ENCODE data around the gene KLRC4.
"Not testable (repeated sequence)": the region's sequence is repeated elsewhere in the genome, so short reads cannot be mapped to it uniquely, and the experiment has no call there.

KLRC4 gene

DNA sequence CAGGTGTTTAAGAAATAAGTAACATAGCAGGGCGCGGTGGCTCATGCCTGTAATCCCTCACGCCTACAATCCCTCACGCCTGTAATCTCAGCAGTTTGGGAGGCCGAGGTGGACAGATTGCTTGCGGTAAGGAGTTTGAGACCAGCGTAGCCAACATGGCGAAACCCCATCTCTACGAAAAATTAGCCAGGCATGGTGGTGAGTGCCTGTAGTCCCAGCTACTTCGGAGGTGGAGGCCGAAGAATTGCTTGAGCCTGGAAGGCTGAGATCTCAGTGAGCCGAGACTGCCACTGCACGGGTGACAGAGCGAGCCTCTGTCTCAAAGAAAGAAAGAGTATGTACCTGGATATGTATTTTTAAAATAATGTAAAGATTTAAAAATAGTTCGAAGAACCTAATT is 13.4 kb downstream of the KLRC4 start:
- not testable (repeated sequence) for H3K27ac ChIP-seq (ENCODE audit: low read length); H3K27me3 ChIP-seq (ENCODE audit: low read depth, low read length); H3K4me3 ChIP-seq (ENCODE audit: low read depth in 1 of 2, low read length in 2 of 2); H3K9me3 ChIP-seq (ENCODE audit: control insufficient read depth in 1 of 2, low read length in 2 of 2); H3K4me1 ChIP-seq (ENCODE audit: control insufficient read depth in 1 of 2, insufficient read depth in 2 of 2, low read length in 2 of 2); H3K36me3 ChIP-seq (ENCODE audit: control insufficient read depth in 1 of 2, insufficient read depth in 2 of 2, low read length in 2 of 2)

DNA sequence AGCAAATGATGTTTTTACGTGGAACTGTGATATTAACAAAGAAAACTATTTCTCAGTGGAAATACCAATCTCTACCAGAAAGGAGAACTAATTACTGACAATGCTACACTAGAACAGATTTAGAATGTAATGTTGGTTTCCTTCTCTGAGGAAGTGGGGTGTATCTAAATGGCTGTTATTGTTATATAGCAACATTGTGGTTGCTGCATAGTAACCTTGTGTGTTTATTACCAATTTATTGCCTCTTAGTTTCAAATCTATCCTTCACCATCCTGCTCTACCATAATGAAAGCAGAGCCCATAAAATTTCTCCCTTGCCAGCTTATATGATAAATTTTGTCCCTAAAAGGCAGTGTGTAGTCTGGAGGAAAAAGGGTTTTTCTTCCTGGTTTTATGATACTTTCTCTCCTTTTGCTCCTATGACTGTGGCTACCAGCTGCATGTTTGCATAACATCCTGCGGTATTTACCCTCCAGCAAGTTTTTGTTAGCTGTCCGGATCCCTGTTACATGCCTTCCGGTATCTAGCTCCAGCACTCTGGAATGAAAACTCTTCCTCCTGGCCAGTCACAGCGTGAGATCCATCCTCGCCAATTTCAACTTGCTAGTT is 14.1 kb downstream of the KLRC4 start:
- Histone ChIP-seq H3K27me3 (ENCODE audit: low read depth, low read length) (no peaks in the 10 kb centered on the region), H3K4me1 (ENCODE audit: control insufficient read depth in 1 of 2, insufficient read depth in 2 of 2, low read length in 2 of 2) (peaks cover 4 to 7% of the 10 kb centered on the region in 2 donors), H3K9me3 (ENCODE audit: control insufficient read depth in 1 of 2, low read length in 2 of 2) (no peaks in the 10 kb centered on the region), H3K27ac (ENCODE audit: low read length) (peak overlapping the region; percentile 77), H3K36me3 (ENCODE audit: control insufficient read depth in 1 of 2, insufficient read depth in 2 of 2, low read length in 2 of 2) (no peaks in the 10 kb centered on the region), H3K4me3 (ENCODE audit: low read depth in 1 of 2, low read length in 2 of 2) (peak overlapping the region; percentile 13 to 25)

DNA sequence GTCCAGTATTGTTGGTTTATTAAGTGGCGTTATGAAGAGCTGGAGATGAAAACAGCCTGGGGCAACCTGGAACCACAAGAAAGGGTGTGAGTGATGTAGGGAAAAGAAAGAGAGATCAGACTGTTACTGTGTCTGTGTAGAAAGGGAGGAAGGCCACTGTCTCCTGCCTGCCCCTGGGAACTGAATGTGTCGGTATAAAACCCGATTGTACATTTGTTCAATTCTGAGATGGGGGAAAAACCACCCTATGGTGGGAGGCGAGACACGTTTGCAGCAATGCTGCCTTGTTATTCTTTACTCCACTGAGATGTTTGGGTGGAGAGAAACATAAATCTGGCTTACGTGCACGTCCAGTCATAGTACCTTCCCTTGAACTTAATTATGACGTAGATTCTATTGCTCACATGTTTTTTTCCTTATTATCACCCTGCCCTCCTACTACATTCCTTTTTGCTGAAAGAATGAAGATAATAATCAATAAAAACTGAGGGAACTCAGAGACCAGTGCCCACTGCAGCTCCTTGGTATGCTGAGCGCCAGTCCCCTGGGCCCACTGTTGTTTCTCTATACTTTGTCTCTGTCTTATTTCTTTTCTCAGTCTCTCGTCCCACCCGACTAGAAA is 14.9 kb downstream of the KLRC4 start:
- H3K4me3 ChIP-seq (ENCODE audit: low read depth in 1 of 2, low read length in 2 of 2); H3K36me3 ChIP-seq (ENCODE audit: control insufficient read depth in 1 of 2, insufficient read depth in 2 of 2, low read length in 2 of 2); H3K4me1 ChIP-seq (ENCODE audit: control insufficient read depth in 1 of 2, insufficient read depth in 2 of 2, low read length in 2 of 2); H3K27me3 ChIP-seq (ENCODE audit: low read depth, low read length); H3K9me3 ChIP-seq (ENCODE audit: control insufficient read depth in 1 of 2, low read length in 2 of 2): not testable (repeated sequence)
- H3K27ac ChIP-seq (ENCODE audit: low read length), result peak overlapping the region; percentile 77

DNA sequence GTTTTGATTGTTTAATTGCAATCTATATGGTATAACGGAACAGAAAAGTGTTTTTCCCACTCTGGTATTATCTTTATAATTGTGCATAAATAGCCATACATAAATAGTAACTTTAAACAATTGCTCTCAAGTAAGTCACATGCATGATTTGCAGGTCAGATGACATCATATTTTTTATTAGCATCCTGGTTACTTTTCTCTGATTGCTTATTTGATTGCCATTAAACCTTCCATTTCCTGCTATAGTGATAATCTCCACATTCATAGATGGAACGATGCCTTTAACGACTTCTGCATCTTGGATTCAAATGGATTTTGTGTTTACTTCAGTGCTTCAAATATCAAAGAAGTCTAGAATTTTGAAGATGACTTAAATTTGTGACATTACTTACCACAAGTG is 16.3 kb downstream of the KLRC4 start:
- Histone ChIP-seq H3K27ac (ENCODE audit: low read length) (no peak overlapping the region), H3K4me3 (ENCODE audit: low read depth in 1 of 2, low read length in 2 of 2) (no peak overlapping the region), H3K9me3 (ENCODE audit: control insufficient read depth in 1 of 2, low read length in 2 of 2) (no peaks in the 10 kb centered on the region), H3K36me3 (ENCODE audit: control insufficient read depth in 1 of 2, insufficient read depth in 2 of 2, low read length in 2 of 2) (no peaks in the 10 kb centered on the region), H3K4me1 (ENCODE audit: control insufficient read depth in 1 of 2, insufficient read depth in 2 of 2, low read length in 2 of 2) (peaks cover 4 to 7% of the 10 kb centered on the region in 2 donors), H3K27me3 (ENCODE audit: low read depth, low read length) (no peaks in the 10 kb centered on the region)

DNA sequence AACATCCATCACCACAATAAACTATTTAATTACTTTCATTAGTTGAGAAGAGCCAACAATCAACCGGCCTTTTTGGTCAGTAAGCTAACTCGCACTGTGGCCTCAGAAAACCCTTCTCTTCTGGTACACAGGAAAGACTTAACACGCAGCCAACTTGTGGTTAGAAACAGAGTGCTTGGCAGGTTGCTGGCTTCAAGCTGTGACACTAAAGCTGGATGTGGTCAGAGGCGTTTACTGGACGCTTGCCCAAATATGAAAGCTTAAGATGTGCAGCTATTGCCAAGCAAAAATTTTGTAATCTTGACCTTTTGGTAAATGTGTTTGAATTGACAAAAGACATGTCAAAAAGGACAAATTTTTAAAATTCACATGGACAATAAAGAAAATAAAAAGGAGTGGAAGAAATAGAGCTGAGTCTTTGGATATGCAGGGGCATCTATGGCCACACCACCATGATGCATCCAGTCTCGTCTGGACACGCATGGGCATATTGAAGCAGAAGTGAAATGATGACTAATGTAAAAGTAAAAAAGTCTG is 17.1 kb downstream of the KLRC4 start:
- H3K4me1 ChIP-seq (ENCODE audit: control insufficient read depth in 1 of 2, insufficient read depth in 2 of 2, low read length in 2 of 2), result peaks cover 4 to 7% of the 10 kb centered on the region in 2 donors
- no peaks in the 10 kb centered on the region for H3K27me3 ChIP-seq (ENCODE audit: low read depth, low read length)
- H3K4me3 ChIP-seq (ENCODE audit: low read depth in 1 of 2, low read length in 2 of 2), result no peak overlapping the region
- no peaks in the 10 kb centered on the region for H3K36me3 ChIP-seq (ENCODE audit: control insufficient read depth in 1 of 2, insufficient read depth in 2 of 2, low read length in 2 of 2)
- no peaks in the 10 kb centered on the region for H3K9me3 ChIP-seq (ENCODE audit: control insufficient read depth in 1 of 2, low read length in 2 of 2)
- peak overlapping the region; percentile 36 for H3K27ac ChIP-seq (ENCODE audit: low read length)

DNA sequence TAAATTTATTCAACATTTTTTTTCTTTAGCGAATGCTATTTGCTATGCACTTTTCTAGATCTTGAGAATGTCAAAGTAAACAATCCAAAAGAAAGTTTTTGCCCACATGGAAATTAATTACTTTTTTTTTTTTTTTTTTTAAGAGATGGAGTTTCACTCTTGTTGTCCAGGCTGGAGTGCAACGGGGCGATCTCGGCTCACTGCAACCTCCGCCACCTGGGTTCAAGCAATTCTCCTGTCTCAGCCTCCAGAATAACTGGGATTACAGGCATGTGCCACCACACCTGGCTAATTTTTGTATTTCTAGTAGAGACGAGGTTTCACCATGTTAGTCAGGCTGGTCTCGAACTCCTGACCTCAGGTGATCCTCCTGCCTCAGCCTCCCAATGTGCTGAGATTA is 18.6 kb downstream of the KLRC4 start:
- not testable (repeated sequence) for H3K9me3 ChIP-seq (ENCODE audit: control insufficient read depth in 1 of 2, low read length in 2 of 2); H3K27me3 ChIP-seq (ENCODE audit: low read depth, low read length); H3K4me3 ChIP-seq (ENCODE audit: low read depth in 1 of 2, low read length in 2 of 2); H3K27ac ChIP-seq (ENCODE audit: low read length); H3K4me1 ChIP-seq (ENCODE audit: control insufficient read depth in 1 of 2, insufficient read depth in 2 of 2, low read length in 2 of 2); H3K36me3 ChIP-seq (ENCODE audit: control insufficient read depth in 1 of 2, insufficient read depth in 2 of 2, low read length in 2 of 2)

DNA sequence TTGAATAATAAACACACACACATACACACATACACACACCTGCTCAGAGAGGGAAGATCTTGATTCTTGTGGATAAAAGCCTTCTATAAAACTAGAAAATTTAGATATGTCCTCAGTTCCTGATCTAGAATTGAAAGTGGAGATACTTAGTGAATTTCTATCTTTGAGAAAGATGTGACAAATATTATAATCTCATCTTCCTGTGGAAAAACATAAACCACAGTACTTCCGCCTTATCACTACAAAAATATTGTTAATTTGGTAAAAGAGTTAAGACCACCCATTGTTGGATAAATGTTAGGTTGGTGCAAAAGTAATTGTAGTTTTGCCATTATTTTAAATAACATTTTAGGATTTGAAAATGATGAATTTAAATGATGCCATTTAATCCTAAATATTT is 19.7 kb downstream of the KLRC4 start, which contains the start of gene KLRK1:
Gene KLRK1 (minus strand): TSS at position 138 of the 400 bp plus-strand sequence. CDS start 1,231 bp downstream, outside the sequence.
- Histone ChIP-seq H3K27me3 (ENCODE audit: low read depth, low read length) (no peaks in the 10 kb centered on the region), H3K4me3 (ENCODE audit: low read depth in 1 of 2, low read length in 2 of 2) (no peak within 1 kb of the TSS)

DNA sequence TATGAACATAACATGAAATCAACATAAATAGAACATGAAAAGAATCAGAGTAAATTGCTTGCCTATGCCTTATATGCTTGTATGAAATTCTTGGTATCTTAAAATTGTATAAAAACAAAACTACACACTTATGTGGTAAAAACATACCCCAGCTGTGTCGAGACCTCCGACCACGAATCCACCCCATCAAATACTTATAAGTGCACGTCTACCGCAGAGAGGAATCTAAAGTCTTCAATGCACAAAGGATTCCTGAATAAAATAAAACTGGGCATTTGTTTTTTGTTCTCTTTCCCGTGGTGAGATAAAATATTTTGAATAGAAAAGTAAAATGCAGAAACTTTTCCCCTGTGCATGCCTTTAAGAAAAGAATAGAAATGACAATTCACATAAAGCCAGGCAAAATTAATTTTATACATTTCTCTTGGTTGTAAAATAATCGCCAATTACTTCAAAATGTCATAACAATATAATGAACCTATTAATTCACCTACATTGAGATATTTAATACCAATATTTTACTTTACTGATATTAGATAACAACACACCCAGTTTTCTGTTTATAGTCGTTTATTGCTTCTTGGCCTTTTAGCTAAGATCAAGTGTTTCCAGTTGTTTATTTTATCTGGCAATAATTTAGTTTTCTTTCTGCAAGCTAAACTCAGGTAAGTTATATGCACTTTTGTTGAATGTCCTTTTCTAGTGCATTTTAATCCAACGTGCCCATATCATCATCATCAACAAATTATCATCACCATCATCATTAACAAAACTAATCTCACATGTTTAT is 20.7 kb downstream of the KLRC4 start:
- Histone ChIP-seq H3K4me1 (ENCODE audit: control insufficient read depth in 1 of 2, insufficient read depth in 2 of 2, low read length in 2 of 2) (peaks cover 0 to 4% of the 10 kb centered on the region in 2 donors), H3K9me3 (ENCODE audit: control insufficient read depth in 1 of 2, low read length in 2 of 2) (no peaks in the 10 kb centered on the region), H3K4me3 (ENCODE audit: low read depth in 1 of 2, low read length in 2 of 2) (no peak overlapping the region), H3K27ac (ENCODE audit: low read length) (no peak overlapping the region), H3K36me3 (ENCODE audit: control insufficient read depth in 1 of 2, insufficient read depth in 2 of 2, low read length in 2 of 2) (no peaks in the 10 kb centered on the region), H3K27me3 (ENCODE audit: low read depth, low read length) (no peaks in the 10 kb centered on the region)

More for the DNA sequence above, 19.7 kb downstream of the KLRC4 start, which contains the start of gene KLRK1:
- H3K4me1 ChIP-seq (ENCODE audit: control insufficient read depth in 1 of 2, insufficient read depth in 2 of 2, low read length in 2 of 2), result peaks cover 0 to 4% of the 10 kb centered on the region in 2 donors
- H3K36me3 ChIP-seq (ENCODE audit: control insufficient read depth in 1 of 2, insufficient read depth in 2 of 2, low read length in 2 of 2), result no peaks in the 10 kb centered on the region
- no peaks in the 10 kb centered on the region for H3K9me3 ChIP-seq (ENCODE audit: control insufficient read depth in 1 of 2, low read length in 2 of 2)
- H3K27ac ChIP-seq (ENCODE audit: low read length), result no peak within 1 kb of the TSS

DNA sequence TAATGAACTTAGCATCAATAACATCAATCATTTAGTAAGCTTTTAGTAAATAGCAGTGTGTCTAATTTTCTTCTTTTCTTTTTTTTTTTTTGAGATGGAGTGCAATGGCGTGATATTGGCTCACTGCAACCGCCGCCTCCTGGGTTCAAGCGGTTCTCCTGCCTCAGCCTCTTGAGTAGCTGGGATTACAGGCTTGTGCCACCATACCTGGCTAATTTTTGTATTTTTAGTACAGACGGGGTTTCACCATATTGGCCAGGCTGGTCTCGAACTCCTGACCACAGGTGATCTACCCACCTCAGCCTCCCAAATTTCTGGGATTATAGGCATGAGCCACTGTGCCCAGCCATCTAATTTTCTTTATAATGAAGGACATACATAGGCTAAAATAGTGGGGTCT is 22.1 kb downstream of the KLRC4 start:
- not testable (repeated sequence) for H3K4me3 ChIP-seq (ENCODE audit: low read depth in 1 of 2, low read length in 2 of 2)

DNA sequence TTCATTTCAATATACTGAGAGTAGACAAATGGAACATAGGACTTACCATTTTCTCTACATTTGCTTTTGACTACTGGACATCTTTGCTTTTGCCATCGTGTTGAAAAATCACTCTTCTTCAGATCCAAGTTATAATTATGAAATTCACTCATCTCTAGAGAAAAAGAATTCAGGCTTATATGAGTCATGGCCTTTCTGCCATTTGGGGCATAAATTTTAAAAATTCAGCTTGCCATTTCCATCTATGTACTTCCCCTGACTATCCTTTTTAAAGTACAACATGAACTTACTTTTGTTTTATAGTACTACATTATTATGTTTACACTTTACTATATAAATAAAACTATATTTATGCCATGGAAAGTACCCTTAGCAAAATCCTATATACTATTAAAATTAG is 22.7 kb downstream of the KLRC4 start:
- Histone ChIP-seq H3K4me3 (ENCODE audit: low read depth in 1 of 2, low read length in 2 of 2) (no peak overlapping the region), H3K27ac (ENCODE audit: low read length) (no peak overlapping the region)

More for the DNA sequence above, 22.1 kb downstream of the KLRC4 start:
- H3K9me3 ChIP-seq (ENCODE audit: control insufficient read depth in 1 of 2, low read length in 2 of 2); H3K27me3 ChIP-seq (ENCODE audit: low read depth, low read length); H3K27ac ChIP-seq (ENCODE audit: low read length); H3K4me1 ChIP-seq (ENCODE audit: control insufficient read depth in 1 of 2, insufficient read depth in 2 of 2, low read length in 2 of 2); H3K36me3 ChIP-seq (ENCODE audit: control insufficient read depth in 1 of 2, insufficient read depth in 2 of 2, low read length in 2 of 2): not testable (repeated sequence)

DNA sequence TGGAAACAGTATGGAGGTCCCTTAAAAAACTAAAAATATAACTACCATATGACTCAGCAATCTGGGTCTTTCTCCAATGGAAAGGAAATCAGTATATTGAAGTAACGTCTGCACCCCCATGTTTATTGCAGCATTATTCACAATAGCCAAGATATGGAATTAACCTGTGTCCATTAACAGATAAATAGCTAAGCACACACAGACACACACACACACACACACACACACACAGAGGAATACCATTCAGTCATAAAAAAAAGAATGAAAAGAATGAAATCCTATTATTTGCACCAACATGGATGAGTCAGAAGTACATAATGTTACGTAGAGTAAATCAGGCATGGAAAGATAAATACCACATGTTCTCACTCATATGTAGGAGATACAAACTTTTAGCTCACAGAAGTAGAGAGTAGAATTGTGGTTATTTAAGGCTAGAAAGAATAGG is 24.4 kb downstream of the KLRC4 start:
- Histone ChIP-seq H3K9me3 (ENCODE audit: control insufficient read depth in 1 of 2, low read length in 2 of 2) (no peaks in the 10 kb centered on the region), H3K4me3 (ENCODE audit: low read depth in 1 of 2, low read length in 2 of 2) (no peak overlapping the region), H3K27me3 (ENCODE audit: low read depth, low read length) (no peaks in the 10 kb centered on the region), H3K27ac (ENCODE audit: low read length) (no peak overlapping the region), H3K4me1 (ENCODE audit: control insufficient read depth in 1 of 2, insufficient read depth in 2 of 2, low read length in 2 of 2) (no peaks in the 10 kb centered on the region), H3K36me3 (ENCODE audit: control insufficient read depth in 1 of 2, insufficient read depth in 2 of 2, low read length in 2 of 2) (peaks cover 0 to 6% of the 10 kb centered on the region in 2 donors)

More for the DNA sequence above, 22.7 kb downstream of the KLRC4 start:
- Histone ChIP-seq H3K4me1 (ENCODE audit: control insufficient read depth in 1 of 2, insufficient read depth in 2 of 2, low read length in 2 of 2) (peaks cover 0 to under 1% of the 10 kb centered on the region in 2 donors), H3K36me3 (ENCODE audit: control insufficient read depth in 1 of 2, insufficient read depth in 2 of 2, low read length in 2 of 2) (no peaks in the 10 kb centered on the region), H3K27me3 (ENCODE audit: low read depth, low read length) (no peaks in the 10 kb centered on the region), H3K9me3 (ENCODE audit: control insufficient read depth in 1 of 2, low read length in 2 of 2) (no peaks in the 10 kb centered on the region)
